SIG-M5 treated with dmso at 0.1 percent for 504 hours (cell line): ENCODE measurements around the gene NAT16.
"Not testable (repeated sequence)": the region's sequence is repeated elsewhere in the genome, so short reads cannot be mapped to it uniquely, and the experiment has no call there.

Source experiments
- DNase-seq: peaks from one replicate; lab custom pipeline; 2025; ENCODE audit not compliant: unreplicated experiment; lab: John Stamatoyannopoulos, UW

The NAT16 gene

GRCh38 chr7:101161692-101162471, 18.2 kb downstream of the NAT16 start:
- DNase-seq: no peak

- DNase-seq: no peak
These were observed 19.2 kb downstream of the NAT16 start for GRCh38 chr7:101160910-101161309.

GRCh38 chr7:101159696-101160674, 20.1 kb downstream of the NAT16 start:
- DNase-seq: no peak

- no peak for DNase-seq
These were observed 23.1 kb downstream of the NAT16 start for GRCh38 chr7:101156866-101157589.

- no peak for DNase-seq
These were observed 23.8 kb downstream of the NAT16 start for GRCh38 chr7:101156277-101156676.

- no peak for DNase-seq
These were observed 24.8 kb downstream of the NAT16 start for GRCh38 chr7:101155303-101155702.

GRCh38 chr7:101154693-101155102, 25.4 kb downstream of the NAT16 start:
- DNase-seq: no peak

GRCh38 chr7:101153969-101154692, 26.0 kb downstream of the NAT16 start, which contains the start of gene AP1S1:
Gene AP1S1, plus strand, starts transcription at chr7:101154476. Its CDS starts 39 bp downstream, at chr7:101154515.
- DNase-seq: peak; percentile 90

GRCh38 chr7:101151908-101152651, 28.0 kb downstream of the NAT16 start:
- no peak for DNase-seq

GRCh38 chr7:101140746-101141382, 39.2 kb downstream of the NAT16 start:
- DNase-seq: no peak

- DNase-seq: no peak
These were observed 39.8 kb downstream of the NAT16 start for GRCh38 chr7:101140339-101140699.

GRCh38 chr7:101138213-101138870, 41.8 kb downstream of the NAT16 start:
- DNase-seq: peak; percentile 92

GRCh38 chr7:101137651-101138212, 42.4 kb downstream of the NAT16 start:
- no peak for DNase-seq

- DNase-seq: no peak
These were observed 45.6 kb downstream of the NAT16 start for GRCh38 chr7:101134399-101134980.

GRCh38 chr7:101133621-101134398, 46.3 kb downstream of the NAT16 start:
- DNase-seq: no peak

- not testable (repeated sequence) for DNase-seq
These were observed 47.2 kb downstream of the NAT16 start for GRCh38 chr7:101132626-101133600.
